ENCODE results near the gene NFKB1.
A peak's percentile ranks its signal among the peaks of the same experiment; 100 is the strongest.

DNA sequence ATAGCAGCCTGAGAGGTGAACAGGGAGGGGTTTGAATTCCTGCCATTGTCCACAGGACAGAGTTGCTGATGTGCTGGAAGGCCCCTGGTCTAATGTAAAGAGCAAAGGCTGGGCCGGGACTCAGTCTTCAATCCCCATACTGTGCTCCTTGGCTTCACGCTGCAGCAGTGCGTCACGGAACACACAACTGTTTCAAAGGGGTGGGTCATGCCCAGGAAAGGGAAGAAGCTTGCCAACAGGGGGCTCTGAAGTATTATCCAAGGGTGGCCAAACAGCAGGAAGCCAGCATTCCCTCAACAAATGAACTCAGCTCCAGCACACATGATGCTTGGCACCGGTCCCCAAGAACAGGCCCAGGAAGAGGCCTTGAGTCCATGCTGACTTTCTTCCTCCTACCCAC, 122.5 kb downstream of the NFKB1 start:
- TF ChIP-seq, protein P1, sequence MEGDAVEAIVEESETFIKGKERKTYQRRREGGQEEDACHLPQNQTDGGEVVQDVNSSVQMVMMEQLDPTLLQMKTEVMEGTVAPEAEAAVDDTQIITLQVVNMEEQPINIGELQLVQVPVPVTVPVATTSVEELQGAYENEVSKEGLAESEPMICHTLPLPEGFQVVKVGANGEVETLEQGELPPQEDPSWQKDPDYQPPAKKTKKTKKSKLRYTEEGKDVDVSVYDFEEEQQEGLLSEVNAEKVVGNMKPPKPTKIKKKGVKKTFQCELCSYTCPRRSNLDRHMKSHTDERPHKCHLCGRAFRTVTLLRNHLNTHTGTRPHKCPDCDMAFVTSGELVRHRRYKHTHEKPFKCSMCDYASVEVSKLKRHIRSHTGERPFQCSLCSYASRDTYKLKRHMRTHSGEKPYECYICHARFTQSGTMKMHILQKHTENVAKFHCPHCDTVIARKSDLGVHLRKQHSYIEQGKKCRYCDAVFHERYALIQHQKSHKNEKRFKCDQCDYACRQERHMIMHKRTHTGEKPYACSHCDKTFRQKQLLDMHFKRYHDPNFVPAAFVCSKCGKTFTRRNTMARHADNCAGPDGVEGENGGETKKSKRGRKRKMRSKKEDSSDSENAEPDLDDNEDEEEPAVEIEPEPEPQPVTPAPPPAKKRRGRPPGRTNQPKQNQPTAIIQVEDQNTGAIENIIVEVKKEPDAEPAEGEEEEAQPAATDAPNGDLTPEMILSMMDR (IDR thresholded peaks at IDR 0.05; ENCODE audit: low read depth, low read length), result peak; percentile 17
- TF ChIP-seq EZH2phosphoT487 (IDR thresholded peaks at IDR 0.05; ENCODE audit: low read depth), result no peak
